Right renal cortex interstitium (tissue), 3 donors: ENCODE measurements around the gene CAPS. TPM values are rescaled to one million over a fixed set of nuclear protein-coding genes. Genes with fewer than 3 reads are reported as not detected.
"Not testable (repeated sequence)": the region's sequence is repeated elsewhere in the genome, so short reads cannot be mapped to it uniquely, and the experiment has no call there.

Experiments
- DNase-seq, 3 donors: peaks; one replicate each; pipeline ENCODE4 v3.0.0-alpha.2; 2013; ENCODE audit warnings: low read depth in 3 of 3, low spot score in 2 of 3
- polyA plus RNA-seq, 3 donors: library from polyadenylated mRNA; unstranded; fragments of 120-200 nt; gene quantifications; one replicate each; pipeline ENCODE4 v1.2.1, GENCODE V29; 2013; ENCODE audit not compliant: insufficient read length in 3 of 3

CAPS gene
- polyA plus RNA-seq, 3 donors: 15.6 to 28.0 (median 23.4) TPM

- no peak for DNase-seq
Observed at GRCh38 chr19:5953680-5954213, 39.7 kb downstream of the CAPS start.

- no peak for DNase-seq
Observed at GRCh38 chr19:5954293-5954692, 40.2 kb downstream of the CAPS start.

- DNase-seq: no peak
Observed at GRCh38 chr19:5955636-5955935, 41.5 kb downstream of the CAPS start.

GRCh38 chr19:5956323-5956722 lies 42.3 kb downstream of the CAPS start:
- no peak for DNase-seq

- DNase-seq: no peak
Observed at GRCh38 chr19:5956728-5957127, 42.7 kb downstream of the CAPS start.

- DNase-seq: no peak
Observed at GRCh38 chr19:5957170-5957569, 43.1 kb downstream of the CAPS start.

- DNase-seq: no peak
Observed at GRCh38 chr19:5958074-5958850, 44.2 kb downstream of the CAPS start.

GRCh38 chr19:5958851-5959122 lies 44.7 kb downstream of the CAPS start:
- DNase-seq: no peak

- no peak for DNase-seq
Observed at GRCh38 chr19:5959260-5960004, 45.4 kb downstream of the CAPS start.

- no peak for DNase-seq
Observed at GRCh38 chr19:5960005-5961001, 46.2 kb downstream of the CAPS start.

GRCh38 chr19:5961641-5961968 lies 47.6 kb downstream of the CAPS start:
- DNase-seq: not testable (repeated sequence)

GRCh38 chr19:5961969-5962945 lies 48.2 kb downstream of the CAPS start:
- DNase-seq: no peak

- DNase-seq: not testable (repeated sequence)
Observed at GRCh38 chr19:5963259-5963658, 49.2 kb downstream of the CAPS start.

GRCh38 chr19:5963855-5964254 lies 49.8 kb downstream of the CAPS start:
- no peak for DNase-seq

GRCh38 chr19:5964816-5965565 lies 50.9 kb downstream of the CAPS start:
- DNase-seq: no peak
